ENCODE data around the gene SPATA6L.

- TF ChIP-seq ZNF274 (IDR thresholded peaks at IDR 0.05; ENCODE audit: low read depth, low read length), result no peak
- TF ChIP-seq YY1 (IDR thresholded peaks at IDR 0.05; ENCODE audit: insufficient read depth, insufficient read length), result no peak
- no peak for TF ChIP-seq SUZ12 (IDR thresholded peaks at IDR 0.05; ENCODE audit: extremely low read depth, insufficient read depth, insufficient read length)
Measured at GRCh38 chr9:4714266-4715016, 48.2 kb upstream of the SPATA6L start.
